Hindlimb muscle (tissue), 1 donor: ENCODE measurements around the gene MTAP. TPM values are rescaled to one million over a fixed set of nuclear protein-coding genes. Genes with fewer than 3 reads are reported as not detected.

Experiments used
- DNase-seq: peaks from one replicate; pipeline ENCODE4 v3.0.0-alpha.2; 2013
- polyA plus RNA-seq: library from polyadenylated mRNA; unstranded; fragments of 120-200 nt; gene quantifications from one replicate; pipeline ENCODE4 v1.2.1, GENCODE V29; 2013; ENCODE audit not compliant: insufficient read length

MTAP gene
- polyA plus RNA-seq, 1 donor = 26.3 TPM

DNA sequence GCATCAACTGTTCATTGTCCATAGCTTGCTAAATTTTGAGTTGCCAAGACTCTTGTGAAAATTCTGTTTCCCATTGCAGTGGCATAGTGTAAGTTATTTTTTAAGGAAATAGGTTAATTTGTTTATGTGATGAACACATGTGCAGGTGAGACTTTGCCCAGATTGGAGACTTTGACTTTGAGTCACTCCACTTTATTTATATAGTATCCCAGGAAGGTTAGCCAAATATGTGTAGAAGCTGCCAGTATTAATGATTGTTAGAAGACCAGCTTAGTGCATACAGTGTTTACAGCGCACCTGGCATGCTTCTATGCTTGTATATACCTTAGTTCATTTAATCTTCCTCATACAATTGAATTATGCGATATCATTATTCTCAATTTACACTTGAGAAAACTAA is 51.0 kb downstream of the MTAP start:
- no peak for DNase-seq

DNA sequence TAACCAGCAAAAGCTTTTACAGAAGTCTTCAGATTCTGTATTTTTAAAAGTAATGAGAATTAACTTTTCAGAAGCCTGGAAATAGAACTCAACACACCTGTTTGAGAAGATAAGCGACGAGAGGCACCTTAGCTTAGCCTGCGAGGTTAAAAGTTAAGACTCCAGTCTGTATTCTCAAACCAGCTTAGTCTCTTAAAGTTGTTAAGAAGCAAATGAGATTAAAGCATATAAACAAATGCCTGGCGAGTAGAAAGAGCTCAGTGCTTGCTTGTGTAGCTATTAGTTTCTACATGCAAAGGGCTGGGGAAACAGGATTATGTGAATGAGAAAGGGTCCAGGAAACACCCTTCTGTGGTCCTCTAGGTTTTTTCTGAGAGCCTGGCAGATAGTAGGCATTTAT is 51.7 kb downstream of the MTAP start:
- no peak for DNase-seq

DNA sequence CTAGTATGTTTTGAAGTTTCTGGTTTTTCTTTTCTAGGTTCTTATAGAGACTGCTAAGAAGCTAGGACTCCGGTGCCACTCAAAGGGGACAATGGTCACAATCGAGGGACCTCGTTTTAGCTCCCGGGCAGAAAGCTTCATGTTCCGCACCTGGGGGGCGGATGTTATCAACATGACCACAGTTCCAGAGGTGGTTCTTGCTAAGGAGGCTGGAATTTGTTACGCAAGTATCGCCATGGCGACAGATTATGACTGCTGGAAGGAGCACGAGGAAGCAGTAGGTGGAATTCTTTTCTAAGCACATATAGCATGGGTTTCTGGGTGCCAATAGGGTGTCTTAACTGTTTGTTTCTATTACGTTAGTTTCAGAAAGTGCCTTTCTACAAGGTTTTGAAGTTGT is 52.2 kb downstream of the MTAP start:
- no peak for DNase-seq

DNA sequence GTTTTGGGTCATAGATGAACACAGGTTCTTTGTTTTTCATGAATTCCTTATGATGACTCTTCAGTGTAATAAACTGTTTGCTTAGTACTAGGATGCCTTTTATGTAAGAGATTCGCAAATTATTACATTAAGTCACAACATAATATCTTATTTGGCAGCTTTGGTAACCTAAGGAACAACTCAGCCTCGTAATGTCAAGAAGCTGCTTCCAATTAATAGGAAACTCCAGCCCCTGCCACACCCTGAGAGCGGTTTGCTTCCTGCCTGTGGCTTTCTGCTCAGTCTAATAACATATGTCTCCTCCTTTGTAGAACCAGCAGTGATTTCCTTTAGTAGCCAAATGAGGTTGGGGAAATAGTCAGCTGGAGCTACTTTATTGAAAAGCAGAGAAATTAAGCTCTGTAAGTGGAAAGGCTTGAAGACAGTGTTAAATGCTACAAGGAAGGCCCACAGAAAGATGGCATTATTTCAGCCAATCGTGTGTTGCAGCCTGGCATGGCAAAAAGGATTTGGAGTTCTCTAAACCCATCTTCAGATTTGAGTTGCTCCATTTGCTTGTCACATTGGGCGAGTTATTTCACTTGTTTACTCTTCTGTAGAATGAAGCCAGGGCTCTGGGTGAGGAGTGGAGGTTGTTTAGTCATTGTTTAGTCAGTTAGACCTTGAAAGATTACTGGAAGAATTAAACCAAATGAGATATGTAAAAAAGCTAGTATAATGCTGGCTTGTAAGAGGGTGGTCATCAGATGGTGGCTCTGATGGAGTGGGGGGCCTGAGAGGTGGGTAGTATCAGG is 54.1 kb downstream of the MTAP start:
- DNase-seq = no peak

DNA sequence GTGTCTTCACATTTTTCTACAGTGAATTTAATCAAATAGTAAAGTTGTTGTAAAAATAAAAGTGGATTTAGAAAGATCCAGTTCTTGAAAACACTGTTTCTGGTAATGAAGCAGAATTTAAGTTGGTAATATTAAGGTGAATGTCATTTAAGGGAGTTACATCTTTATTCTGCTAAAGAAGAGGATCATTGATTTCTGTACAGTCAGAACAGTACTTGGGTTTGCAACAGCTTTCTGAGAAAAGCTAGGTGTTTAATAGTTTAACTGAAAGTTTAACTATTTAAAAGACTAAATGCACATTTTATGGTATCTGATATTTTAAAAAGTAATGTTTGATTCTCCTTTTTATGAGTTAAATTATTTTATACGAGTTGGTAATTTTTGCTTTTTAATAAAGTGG is 60.4 kb downstream of the MTAP start:
- DNase-seq = no peak

DNA sequence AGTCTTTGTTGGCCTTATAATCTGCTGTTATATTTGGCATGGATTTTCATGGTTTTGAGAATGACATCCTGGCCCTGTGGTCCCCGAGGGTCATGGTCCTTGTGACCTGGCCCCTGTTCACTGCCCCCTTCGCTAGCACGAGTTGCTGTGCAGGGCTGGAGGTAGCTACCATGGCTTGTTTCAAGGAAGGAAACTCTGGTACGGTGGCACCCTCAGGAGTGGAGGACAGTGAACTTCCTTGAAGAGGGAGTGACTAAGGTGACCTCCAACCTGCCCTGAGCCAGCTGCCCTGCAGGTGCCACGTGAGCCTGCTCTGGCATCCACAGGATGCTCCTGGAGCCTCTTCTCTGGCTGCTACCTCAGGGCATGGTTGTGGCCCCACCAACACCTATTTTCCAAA is 62.1 kb downstream of the MTAP start:
- no peak for DNase-seq

DNA sequence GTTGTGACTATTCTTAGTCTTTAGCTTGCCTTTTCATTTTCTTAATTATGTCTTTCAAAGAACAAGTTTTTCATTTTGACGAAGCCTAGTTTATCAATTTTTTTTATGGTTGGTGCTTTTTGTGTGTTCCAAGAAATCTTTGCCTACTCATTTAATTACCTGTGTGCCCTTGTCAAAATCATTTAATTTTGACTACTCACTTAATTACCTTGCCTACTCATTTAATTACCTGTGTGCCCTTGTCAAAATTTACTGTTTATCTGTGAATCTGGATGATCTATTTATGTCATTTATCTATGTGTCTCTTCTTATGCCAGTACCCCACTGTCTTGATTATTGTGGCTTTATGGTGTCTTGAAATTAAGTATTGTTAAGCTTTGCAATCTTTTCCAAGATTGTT is 63.9 kb downstream of the MTAP start:
- DNase-seq = no peak

DNA sequence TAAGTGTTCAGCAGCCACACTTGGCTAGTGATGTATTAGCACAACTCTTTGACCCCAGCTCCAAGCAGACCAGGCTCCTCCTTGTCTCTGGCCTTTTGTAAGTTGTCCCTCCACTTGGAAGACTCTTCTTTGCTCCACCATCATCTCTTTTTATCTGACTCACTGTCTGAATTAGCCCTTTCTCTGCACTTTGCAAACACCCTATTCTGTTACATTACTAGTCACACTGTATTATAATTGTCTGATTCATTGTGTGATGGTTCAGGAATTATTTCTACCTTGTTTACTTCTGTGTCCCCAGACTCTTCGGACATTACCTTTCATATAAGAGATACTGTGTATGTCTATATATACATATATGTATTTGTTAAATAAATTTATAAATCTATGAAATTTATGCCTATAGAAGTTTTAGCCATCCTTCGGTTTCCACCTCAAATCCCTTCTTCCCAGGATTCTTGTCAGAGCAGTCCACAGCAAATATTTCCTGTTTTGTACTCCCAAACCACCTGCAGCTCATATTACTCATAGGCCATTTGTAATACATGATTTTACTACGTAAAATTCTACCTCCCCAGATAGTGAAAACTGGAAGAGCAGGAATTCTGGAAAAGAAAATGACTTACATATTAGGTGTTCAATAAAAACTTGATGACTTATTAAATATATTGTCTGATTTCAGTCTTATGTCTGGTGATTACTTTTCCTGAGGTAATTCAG is 69.0 kb downstream of the MTAP start:
- no peak for DNase-seq

DNA sequence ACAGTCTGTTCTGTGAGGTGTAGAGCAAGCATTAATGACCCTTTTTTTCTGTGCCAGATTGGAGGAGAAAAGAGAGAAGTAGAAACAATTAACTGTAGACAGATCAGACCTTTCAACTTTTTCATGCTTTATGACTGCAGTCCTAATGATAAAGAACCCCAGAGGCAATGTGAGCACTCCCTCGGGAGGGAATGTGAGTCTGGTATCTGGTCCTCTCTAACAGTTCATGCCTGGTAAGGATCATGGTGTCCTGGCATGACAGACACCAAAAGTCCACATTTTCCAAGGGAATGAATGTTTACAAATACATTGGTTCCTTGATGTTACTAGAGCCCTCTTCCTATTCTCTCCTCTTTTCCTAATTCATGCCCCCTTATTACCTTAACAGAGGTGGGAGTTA is 70.3 kb downstream of the MTAP start:
- no peak for DNase-seq

DNA sequence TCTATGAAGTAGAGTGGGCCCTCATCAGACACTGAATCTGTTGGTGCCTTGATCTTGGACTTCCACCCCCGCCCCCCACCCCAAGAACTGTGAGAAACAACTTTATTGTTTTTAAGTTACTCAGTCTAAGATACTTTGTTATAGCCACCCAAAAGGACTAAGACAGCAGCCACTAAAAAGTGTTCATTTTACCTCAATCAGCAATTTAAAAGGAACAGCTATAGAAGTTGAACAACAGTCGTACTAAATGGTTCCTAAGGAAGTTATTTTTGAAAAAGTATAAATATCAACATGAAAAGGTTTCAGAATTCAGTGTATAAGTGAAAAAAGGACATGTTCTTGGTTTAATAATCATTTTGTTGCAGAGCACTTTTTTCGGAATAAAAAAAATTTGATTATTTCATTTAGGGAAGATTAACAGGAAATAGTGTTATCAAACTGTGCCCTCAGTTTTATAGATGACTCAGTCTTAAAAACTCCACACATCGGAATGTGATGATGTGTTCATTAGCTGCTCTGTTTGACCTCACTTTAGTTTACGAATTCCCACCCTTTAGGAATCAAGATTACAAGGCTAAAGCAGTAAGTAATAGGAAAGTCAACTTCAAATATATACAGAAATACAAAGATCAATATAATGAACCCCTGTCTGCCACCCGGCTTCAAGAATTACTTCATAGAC is 71.2 kb downstream of the MTAP start:
- no peak for DNase-seq

DNA sequence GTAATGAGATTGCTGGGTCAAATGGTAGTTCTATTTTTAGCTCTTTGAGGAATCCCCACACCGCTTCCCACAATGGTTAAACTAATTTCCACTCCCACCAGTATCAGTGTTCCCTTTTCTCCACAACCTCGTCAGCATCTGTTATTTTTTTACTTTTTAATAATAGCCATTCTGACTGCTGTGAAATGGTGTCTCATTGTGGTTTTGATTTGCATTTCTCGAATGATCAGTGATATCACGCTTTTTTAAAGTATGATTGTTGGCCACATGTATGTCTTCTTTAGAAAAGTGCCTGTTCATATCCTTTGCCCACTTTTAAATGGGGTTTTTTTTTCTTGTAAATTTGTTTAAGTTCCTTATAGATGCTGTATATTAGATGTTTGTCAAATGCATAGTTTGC is 73.5 kb downstream of the MTAP start:
- no peak for DNase-seq

DNA sequence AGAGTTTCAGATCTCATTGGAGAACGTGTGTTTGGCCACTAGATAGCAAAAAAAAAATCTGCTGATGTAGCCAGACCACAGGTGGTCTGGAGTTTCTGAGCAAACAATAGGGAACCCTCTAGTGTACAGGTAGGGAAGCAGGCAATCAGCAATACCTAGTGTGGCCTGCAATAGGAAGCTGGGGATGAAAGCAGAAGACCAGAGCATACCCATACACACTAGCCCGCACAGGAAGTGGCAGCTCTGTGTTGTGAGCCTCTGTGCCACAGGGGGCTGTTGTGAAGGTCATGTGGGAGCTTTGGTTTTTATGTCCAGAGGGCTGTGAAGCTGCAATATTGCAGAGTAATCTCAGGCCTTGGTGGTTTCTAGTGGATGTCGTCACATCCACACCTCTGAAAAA is 81.2 kb downstream of the MTAP start:
- DNase-seq = no peak

DNA sequence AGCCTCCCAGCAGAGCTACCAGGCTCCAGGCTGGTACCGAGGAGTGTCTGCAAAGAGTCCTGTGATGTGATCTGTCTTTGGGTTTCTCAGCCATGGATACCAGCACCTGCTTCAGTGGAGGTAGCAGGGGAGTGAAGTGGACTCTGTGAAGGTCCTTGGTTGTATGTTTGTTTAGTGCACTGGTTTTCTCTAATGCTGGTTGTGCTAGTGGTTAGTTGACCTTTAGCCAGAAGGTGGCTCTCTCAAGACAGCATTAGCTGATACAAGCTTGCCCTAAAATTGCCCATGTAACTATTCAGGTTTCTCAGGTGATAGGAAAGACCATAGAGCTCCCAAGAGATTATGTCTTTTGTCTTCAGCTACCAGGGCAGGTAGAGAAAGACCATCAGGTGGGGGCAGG is 87.2 kb downstream of the MTAP start:
- no peak for DNase-seq

DNA sequence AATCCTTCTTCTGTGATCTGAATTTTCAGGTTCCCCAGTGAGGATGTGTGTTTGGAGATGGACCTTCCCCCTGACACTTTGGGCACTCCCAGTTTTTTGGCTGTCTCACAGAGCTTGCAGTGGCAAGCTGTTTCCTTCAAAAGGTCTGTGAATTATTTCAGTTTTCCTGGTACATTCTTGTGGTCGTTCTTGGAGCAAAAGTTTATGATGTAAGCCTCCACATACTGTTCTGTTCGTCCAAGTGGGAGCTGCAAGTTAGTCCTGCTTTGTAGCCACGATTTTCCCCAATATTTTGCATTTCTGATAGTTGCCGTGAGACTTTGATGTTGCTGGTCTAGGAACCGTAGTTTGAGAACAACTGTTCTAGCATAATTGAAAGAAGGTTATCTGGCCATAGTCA is 88.3 kb downstream of the MTAP start:
- DNase-seq = no peak

DNA sequence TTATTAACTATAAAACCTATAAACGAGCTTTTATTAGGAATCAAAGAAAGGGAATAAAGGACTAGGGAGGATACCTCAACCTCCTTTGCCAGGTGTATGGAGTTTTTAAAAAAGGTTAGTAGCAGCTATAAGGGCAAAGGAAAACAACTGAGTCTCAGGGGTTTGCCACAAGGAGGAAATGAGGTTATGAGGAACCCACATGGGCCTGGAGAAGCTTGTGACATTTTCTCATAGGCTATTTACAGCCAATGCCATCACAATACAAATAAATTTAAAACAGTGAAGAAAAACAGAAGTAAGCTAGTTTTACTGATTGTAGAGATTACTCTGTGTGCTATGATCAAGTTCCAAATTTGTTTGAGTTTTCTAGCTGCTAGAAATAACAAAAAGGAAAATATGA is 99.1 kb downstream of the MTAP start:
- no peak for DNase-seq

DNA sequence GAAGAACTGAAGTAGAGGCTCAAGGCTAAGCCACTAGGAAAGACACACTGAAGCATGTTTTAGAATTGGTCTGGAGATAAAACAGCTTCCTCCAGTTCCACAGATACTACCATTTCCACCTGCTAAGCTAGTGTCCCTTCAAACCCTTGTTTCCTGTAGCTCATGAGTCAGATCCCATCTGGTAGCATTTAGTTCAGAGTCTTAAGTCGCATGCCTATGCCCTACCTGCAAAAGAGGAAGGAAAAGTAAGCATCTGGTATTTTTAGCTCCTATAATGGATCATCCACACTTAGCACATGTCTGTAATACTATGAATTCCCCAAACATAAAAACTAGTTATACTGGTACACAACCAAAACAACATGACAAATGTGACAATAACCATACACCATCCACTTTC is 99.7 kb downstream of the MTAP start:
- DNase-seq = no peak

DNA sequence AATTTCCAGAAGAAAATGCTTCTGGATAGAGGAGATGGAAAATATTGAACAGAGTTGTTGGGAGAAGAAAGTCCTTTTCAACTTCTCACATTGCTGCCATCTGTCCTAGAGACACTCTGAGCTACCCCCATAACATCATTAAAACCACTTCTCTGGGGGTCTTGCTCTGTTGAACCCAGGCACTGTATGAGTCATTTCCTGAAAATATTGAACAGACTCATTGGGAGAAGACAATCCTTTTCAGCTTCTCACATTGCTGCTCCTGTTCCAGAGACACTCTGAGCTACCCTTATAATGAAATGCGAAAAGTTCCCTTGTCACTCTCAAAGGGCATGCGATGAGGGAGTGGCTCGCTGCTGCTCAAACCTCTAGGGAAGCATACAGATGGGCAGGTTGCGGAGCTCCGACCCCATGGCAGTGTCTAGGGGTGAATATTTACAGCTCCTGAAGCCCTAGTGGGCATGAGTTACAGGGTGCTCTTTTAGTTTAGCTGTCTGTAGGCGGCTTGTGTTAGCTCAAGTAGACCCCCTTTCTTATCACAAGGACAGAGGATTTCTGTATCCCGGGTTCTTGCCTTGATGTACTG is 101.0 kb downstream of the MTAP start:
- no peak for DNase-seq

DNA sequence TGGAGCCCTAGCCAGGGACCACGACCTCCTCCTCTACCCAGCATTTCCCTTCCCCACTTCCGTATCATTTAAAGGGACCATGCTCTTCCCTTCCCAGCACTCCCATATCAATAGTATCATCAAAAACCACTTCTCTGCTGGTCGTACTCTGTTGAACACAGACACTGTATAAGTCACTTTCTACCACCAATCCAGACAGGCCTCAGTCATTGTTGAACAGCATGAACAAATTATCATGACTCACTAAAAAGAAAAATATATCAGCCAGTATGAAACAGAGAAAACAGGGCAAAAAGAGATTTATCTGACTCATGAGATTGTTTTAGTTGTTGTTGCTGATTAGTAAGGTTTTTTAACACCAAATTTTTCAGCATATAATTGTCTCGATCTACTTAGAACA is 101.9 kb downstream of the MTAP start:
- no peak for DNase-seq

DNA sequence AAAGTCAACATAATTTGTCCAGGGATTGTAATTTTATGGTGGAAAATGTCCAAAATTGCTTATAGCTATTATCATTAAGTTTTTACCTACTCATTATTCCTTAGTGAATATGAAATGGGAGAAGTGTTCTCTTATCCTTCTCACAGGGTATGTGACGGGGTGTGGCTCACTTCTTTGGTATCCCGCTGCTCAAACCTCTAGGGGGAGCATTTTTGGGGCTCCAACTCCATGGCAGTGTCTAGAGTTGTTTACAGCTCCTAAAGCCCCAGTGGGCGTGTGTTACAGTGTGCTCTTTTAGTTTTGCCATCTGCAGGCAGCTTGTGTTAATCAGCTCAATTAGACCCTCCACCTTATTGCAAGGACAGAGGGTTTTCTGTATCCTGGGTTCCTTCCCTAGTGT is 102.3 kb downstream of the MTAP start:
- no peak for DNase-seq

DNA sequence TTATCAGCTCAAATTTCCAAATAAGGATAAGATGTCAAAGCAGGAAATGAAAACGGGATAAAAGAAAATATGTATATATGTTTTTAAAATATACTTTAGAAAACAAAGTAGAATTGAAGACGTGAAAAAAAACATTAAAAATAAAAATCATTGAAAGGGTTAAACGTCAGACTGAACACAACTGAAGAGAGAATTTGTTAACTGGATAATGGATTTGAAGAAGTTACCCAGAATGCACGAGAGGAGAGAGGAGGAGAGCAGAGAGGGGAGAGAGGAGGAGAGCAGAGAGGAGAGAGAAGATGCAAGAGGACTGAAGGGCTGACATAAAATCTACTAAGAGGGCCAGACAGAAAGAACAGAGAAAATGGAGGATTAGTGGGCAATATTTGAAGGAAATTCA is 103.8 kb downstream of the MTAP start:
- DNase-seq = no peak

DNA sequence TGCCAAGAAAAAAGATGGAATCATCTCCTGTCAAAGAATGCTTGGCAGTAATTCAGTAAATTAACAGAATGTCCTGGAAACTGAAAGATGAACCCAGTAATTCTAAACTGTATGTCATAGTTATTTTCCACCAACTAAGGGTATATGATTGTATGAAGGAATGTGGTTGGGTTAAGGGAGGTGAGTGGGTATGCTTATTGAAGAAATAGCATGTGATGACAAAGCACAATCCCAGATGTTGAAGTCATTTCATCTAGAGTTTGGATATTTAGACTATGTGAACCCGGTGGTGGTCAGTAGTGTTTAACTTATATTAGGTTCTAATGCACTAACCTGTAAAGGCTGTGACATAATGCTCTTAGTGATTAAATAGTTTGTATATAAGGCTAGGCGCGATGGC is 104.4 kb downstream of the MTAP start:
- no peak for DNase-seq

DNA sequence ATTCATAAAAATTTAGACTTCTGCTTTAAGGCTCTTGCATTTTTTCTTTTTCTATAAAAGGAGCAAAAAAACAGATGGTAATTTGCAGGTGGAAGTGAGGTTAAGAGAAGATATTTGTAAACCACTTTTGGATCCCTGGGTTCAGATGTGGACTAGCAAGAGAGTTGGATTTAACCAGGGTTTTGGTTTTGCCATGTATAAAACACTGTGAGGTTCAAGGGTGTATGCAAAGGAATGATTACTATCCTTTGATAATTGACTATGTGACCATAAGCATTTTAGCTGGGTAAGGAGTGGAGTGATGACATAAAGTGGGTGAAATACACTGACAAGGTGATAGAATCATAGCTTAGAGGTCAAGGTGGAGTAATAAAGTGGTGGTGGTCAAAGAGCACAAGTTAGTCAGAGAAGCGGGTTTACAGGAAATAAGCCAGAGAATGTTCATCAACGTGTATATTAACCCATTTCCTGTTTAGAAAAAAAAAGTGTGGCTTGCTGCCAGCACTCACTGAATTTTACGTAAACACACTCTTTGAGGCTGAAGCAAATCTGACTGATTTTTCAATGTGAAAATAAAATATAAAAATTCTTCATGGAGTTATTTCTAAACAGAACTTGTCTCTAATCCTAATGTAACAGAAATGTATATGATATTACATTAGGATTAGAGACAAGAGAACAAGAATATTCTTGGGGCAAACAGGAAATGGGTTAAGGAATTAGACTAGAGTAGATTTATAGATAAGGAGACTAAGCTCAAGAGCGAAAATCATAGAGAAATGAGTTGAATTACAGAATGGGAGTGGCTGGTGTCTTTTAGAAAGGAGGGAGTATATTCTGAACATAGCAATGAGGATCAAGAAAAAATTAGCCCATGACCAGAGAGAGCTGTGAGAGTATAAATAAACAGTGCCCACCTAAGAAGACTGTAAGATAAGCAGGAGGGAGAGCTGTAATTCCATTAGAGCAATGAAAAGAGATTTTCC is 117.2 kb downstream of the MTAP start:
- no peak for DNase-seq
